Fibroblast of pulmonary artery (primary cell): Measurements from ENCODE around the gene PINLYP.
A peak's percentile ranks its signal among the peaks of the same experiment; 100 is the strongest.

Experiments used
- DNase-seq: peaks from one replicate; pipeline ENCODE4 v3.0.0-alpha.2; 2010; ENCODE audit warnings: low read depth
- H3K4me3 ChIP-seq: replicated peaks from 2 replicates; pipeline ENCODE4 v1.5.1; 2011; ENCODE audit warnings: low read depth, mild to moderate bottlenecking, control low read depth, low read length, moderate library complexity
- CTCF ChIP-seq: IDR thresholded peaks from 2 replicates; pipeline ENCODE4 v1.5.1; 2011; ENCODE audit warnings: mild to moderate bottlenecking, control low read depth, low read length, inconsistent platforms; ENCODE audit errors: missing control alignments

PINLYP gene

GRCh38 chr19:43591904-43592772, 16.5 kb downstream of the PINLYP start:
- no peak for DNase-seq
- H3K4me3 ChIP-seq, result no peak overlapping the region
- no peak for TF ChIP-seq CTCF

GRCh38 chr19:43592800-43593350, 17.3 kb downstream of the PINLYP start:
- no peak for TF ChIP-seq CTCF
- no peak overlapping the region for H3K4me3 ChIP-seq

GRCh38 chr19:43594081-43594697, 18.6 kb downstream of the PINLYP start:
- peak overlapping the region; percentile 84 for H3K4me3 ChIP-seq
- no peak for DNase-seq
- no peak for TF ChIP-seq CTCF

More at GRCh38 chr19:43592800-43593350, 17.3 kb downstream of the PINLYP start:
- DNase-seq, result no peak

- H3K4me3 ChIP-seq, result peak overlapping the region; percentile 84
- TF ChIP-seq CTCF, result peak; percentile 86
- DNase-seq, result peak; percentile 76
These were observed 19.4 kb downstream of the PINLYP start for GRCh38 chr19:43594710-43595604.

GRCh38 chr19:43595605-43595998, 20.0 kb downstream of the PINLYP start:
- TF ChIP-seq CTCF, result no peak
- peak overlapping the region; percentile 84 for H3K4me3 ChIP-seq
- no peak for DNase-seq

GRCh38 chr19:43595999-43596841, 20.6 kb downstream of the PINLYP start, which contains the start of the genes IRGQ and ZNF576:
Gene IRGQ (minus strand): TSS chr19:43596134. CDS start chr19:43595338, 796 bp downstream.
Gene ZNF576 (plus strand): TSS chr19:43596595. CDS start chr19:43597109, 514 bp downstream.
- DNase-seq, result peak; percentile 100
- H3K4me3 ChIP-seq, result peak within 1 kb of the TSS; percentile 94
- TF ChIP-seq CTCF, result no peak
